ENCODE results near the gene TBC1D23. TPM values are rescaled to one million over a fixed set of nuclear protein-coding genes. Genes with fewer than 3 reads are reported as not detected.

TBC1D23 gene
- total RNA-seq (2013) = 27.6 TPM
- polyA plus RNA-seq (10 to 100 TPM; 10.2 to 22.7 (median 12.2) TPM), polyA minus RNA-seq (9.0 and 12.8 TPM in 2 replicates), total RNA-seq (116 to 171 (median 132) reads per million in 11 experiments)

DNA sequence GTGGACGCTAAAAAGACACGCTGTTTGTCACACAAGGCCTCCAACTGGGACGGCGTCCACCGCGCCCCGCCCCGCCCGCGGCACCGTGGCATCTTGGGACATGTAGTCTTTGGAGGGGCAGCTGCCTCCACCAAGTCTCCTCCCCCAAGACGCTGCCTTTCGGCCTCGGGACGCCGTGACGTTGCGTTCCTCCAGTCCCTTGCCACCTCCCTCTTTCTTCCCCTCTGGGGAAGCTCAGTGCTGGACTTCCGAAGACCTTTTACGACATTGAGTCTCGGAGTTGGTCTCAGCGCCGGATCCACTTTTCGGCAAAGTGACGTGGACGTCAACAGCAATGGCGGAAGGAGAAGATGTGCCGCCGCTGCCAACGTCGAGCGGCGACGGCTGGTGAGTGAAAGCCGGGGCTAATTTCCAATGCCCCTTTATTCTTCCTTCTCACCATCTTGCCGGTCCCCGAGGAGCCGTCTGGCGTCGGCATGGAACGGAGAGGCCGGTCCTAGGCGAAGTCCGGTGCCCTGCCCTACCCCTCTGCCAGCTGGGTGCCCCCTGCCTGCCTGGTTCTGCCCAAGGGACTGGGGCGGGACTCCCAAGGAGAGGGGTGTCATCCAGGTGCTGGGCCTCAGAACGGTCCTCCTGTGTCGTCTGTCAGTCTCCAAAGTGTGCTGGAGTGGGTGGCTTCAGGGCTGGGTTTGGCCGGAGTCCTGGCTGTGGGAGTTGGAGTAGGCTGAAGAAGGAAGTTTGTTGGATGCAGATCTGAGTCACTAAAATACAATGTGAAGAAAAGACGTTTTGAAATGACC lies at the start of gene TBC1D23:
Gene TBC1D23, plus strand, starts transcription at position 308 of the 800 bp plus-strand sequence. Its CDS starts 27 bp downstream, at position 335.
- 0% methylated on average over 27 of the region's 49 CpGs for WGBS (ENCODE audit: insufficient coverage)
- intact Hi-C loops (cut with micrococcal nuclease) = loop anchor here in 1 of 2 donors (5.0 to 10.0 kb wide), 3 partner anchors 141 to 426 kb away; partner anchors contain the start of genes LNP1 and TOMM70
- Histone ChIP-seq H4K20me1 (ENCODE audit: insufficient read depth, low read length) (peaks cover 46% of the 10 kb centered on the region), H3K9ac (ENCODE audit: insufficient read depth, low read length, poor library complexity, severe bottlenecking) (peak within 1 kb of the TSS; percentile 97), H3K9me3 (replicated peaks in 1 of 2; ENCODE audit: control insufficient read depth in 1 of 2, insufficient read depth in 1 of 2, low read length in 2 of 2) (no peaks in the 10 kb centered on the region), H2AFZ (ENCODE audit: insufficient read depth, low read depth, low read length, poor library complexity, severe bottlenecking) (peak within 1 kb of the TSS; percentile 87), H3K27ac (ENCODE audit: low read depth in 1 of 2, low read length in 2 of 2) (peak within 1 kb of the TSS; percentile 88 to 97), H3K27me3 (ENCODE audit: control insufficient read depth in 2 of 2, insufficient read depth in 2 of 2, low read length in 2 of 2) (no peaks in the 10 kb centered on the region), H3K4me3 (replicated peaks in 1 of 3; ENCODE audit: low read depth in 2 of 3, low read length in 3 of 3) (peak within 1 kb of the TSS; percentile 70 to 87 (median 87)), H3K4me1 (ENCODE audit: control insufficient read depth in 1 of 2, insufficient read depth in 2 of 2, low read length in 2 of 2) (peaks cover 16 to 19% of the 10 kb centered on the region in 2 donors), H3K79me2 (ENCODE audit: insufficient read depth, low read length) (peaks cover 51% of the 10 kb centered on the region), H3K4me2 (replicated peaks; ENCODE audit: extremely low read depth, low read length, poor library complexity, severe bottlenecking) (peak within 1 kb of the TSS; percentile 81), H3K36me3 (replicated peaks in 1 of 2; ENCODE audit: control insufficient read depth in 1 of 2, insufficient read depth in 2 of 2, low read length in 2 of 2) (no peaks in the 10 kb centered on the region)
- H3K27ac Mint-ChIP-seq = peak within 1 kb of the TSS; percentile 98 to 99 (median 98)
- no peaks in the 10 kb centered on the region for H3K9me3 Mint-ChIP-seq
- H3K4me1 Mint-ChIP-seq = peaks cover 38% of the 10 kb centered on the region
- DNase-seq = peak; percentile 99 to 100 (median 99)
- TF ChIP-seq, protein P1, sequence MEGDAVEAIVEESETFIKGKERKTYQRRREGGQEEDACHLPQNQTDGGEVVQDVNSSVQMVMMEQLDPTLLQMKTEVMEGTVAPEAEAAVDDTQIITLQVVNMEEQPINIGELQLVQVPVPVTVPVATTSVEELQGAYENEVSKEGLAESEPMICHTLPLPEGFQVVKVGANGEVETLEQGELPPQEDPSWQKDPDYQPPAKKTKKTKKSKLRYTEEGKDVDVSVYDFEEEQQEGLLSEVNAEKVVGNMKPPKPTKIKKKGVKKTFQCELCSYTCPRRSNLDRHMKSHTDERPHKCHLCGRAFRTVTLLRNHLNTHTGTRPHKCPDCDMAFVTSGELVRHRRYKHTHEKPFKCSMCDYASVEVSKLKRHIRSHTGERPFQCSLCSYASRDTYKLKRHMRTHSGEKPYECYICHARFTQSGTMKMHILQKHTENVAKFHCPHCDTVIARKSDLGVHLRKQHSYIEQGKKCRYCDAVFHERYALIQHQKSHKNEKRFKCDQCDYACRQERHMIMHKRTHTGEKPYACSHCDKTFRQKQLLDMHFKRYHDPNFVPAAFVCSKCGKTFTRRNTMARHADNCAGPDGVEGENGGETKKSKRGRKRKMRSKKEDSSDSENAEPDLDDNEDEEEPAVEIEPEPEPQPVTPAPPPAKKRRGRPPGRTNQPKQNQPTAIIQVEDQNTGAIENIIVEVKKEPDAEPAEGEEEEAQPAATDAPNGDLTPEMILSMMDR (IDR thresholded peaks at IDR 0.05) = no peak
- peak within 1 kb of the TSS; percentile 94 to 98 for H3K4me3 Mint-ChIP-seq
- no peaks in the 10 kb centered on the region for H3K36me3 Mint-ChIP-seq
- H3K27me3 Mint-ChIP-seq (ENCODE audit: low read depth in 3 of 3) = peaks cover 0 to 2% (median 0%) of the 10 kb centered on the region in 3 donors

GRCh38 chr3:100213891-100214573 lies 46.8 kb upstream of the TBC1D23 start:
- TF ChIP-seq, protein P1 (IDR thresholded peaks at IDR 0.05) = no peak
- intact Hi-C loops (cut with micrococcal nuclease) = no loop called here
- DNase-seq = no peak
- no peaks in the 10 kb centered on the region for H3K36me3 Mint-ChIP-seq
- H3K79me2 ChIP-seq (ENCODE audit: insufficient read depth, low read length) = no peaks in the 10 kb centered on the region
- no peak overlapping the region for H3K4me2 ChIP-seq (replicated peaks; ENCODE audit: extremely low read depth, low read length, poor library complexity, severe bottlenecking)
- H3K9ac ChIP-seq (ENCODE audit: insufficient read depth, low read length, poor library complexity, severe bottlenecking) = no peak overlapping the region
- H3K4me3 ChIP-seq (replicated peaks in 1 of 3; ENCODE audit: low read depth in 2 of 3, low read length in 3 of 3) = no peak overlapping the region
- no peak overlapping the region for H3K27ac Mint-ChIP-seq
- no peaks in the 10 kb centered on the region for H3K9me3 ChIP-seq (replicated peaks in 1 of 2; ENCODE audit: control insufficient read depth in 1 of 2, insufficient read depth in 1 of 2, low read length in 2 of 2)
- H3K36me3 ChIP-seq (replicated peaks in 1 of 2; ENCODE audit: control insufficient read depth in 1 of 2, insufficient read depth in 2 of 2, low read length in 2 of 2) = no peaks in the 10 kb centered on the region
- H2AFZ ChIP-seq (ENCODE audit: insufficient read depth, low read depth, low read length, poor library complexity, severe bottlenecking) = no peak overlapping the region
- no peaks in the 10 kb centered on the region for H3K27me3 ChIP-seq (ENCODE audit: control insufficient read depth in 2 of 2, insufficient read depth in 2 of 2, low read length in 2 of 2)
- no peaks in the 10 kb centered on the region for H3K4me1 ChIP-seq (ENCODE audit: control insufficient read depth in 1 of 2, insufficient read depth in 2 of 2, low read length in 2 of 2)
- H3K27me3 Mint-ChIP-seq (ENCODE audit: low read depth in 3 of 3) = no peaks in the 10 kb centered on the region
- H3K4me3 Mint-ChIP-seq = no peak overlapping the region
- no peaks in the 10 kb centered on the region for H3K4me1 Mint-ChIP-seq
- H3K9me3 Mint-ChIP-seq = peaks cover 0 to 5% (median 0%) of the 10 kb centered on the region in 7 donors
- H3K27ac ChIP-seq (ENCODE audit: low read depth in 1 of 2, low read length in 2 of 2) = no peak overlapping the region
- 97% methylated on average over 5 of the region's 7 CpGs for WGBS (ENCODE audit: insufficient coverage)
- no peaks in the 10 kb centered on the region for H4K20me1 ChIP-seq (ENCODE audit: insufficient read depth, low read length)

Data from CD14-positive monocyte (primary cell).